H1 (cell line): ENCODE measurements around the gene GPR17. TPM values are rescaled to one million over a fixed set of nuclear protein-coding genes. Genes with fewer than 3 reads are reported as not detected.

Source experiments
- CHD7 ChIP-seq: fragments of 300-600 bp; sonication (generic); IDR thresholded peaks from 2 replicates; pipeline ENCODE4 v1.7.1; 2012; ENCODE audit warnings: low read length, moderate library complexity, mild to moderate bottlenecking, inconsistent platforms; ENCODE audit not compliant: insufficient replicate concordance
- CTCF ChIP-seq, 3 experiments: IDR thresholded peaks; 1 replicate in 2 of 3; 2 replicates in 1 of 3; pipeline versions ENCODE4 v1.5.1 to v1.6.1; 2011; ENCODE audit warnings: low read length in 3 of 3, mild to moderate bottlenecking in 3 of 3, inconsistent platforms in 2 of 3, low read depth in 1 of 3, moderate library complexity in 1 of 3; ENCODE audit not compliant: insufficient read depth in 1 of 3; ENCODE audit errors: control extremely low read depth in 1 of 3
- E2F6 ChIP-seq: IDR thresholded peaks from 2 replicates; pipeline ENCODE4 v1.6.1; 2012; ENCODE audit warnings: inconsistent platforms
- SIRT6 ChIP-seq: IDR thresholded peaks from one replicate; pipeline ENCODE4 v1.7.1; 2012; ENCODE audit warnings: low read length, inconsistent platforms
- SIX5 ChIP-seq: IDR thresholded peaks from 2 replicates; pipeline ENCODE4 v1.6.1; 2011; ENCODE audit warnings: mild to moderate bottlenecking, low read depth, low read length
- SP2 ChIP-seq: IDR thresholded peaks from 2 replicates; pipeline ENCODE4 v1.6.1; 2012; ENCODE audit warnings: mild to moderate bottlenecking, low read length, inconsistent platforms
- SP4 ChIP-seq: IDR thresholded peaks from 2 replicates; pipeline ENCODE4 v1.6.1; 2012; ENCODE audit warnings: low read length, inconsistent platforms
- polyA plus RNA-seq, 7 experiments: library from polyadenylated mRNA; depleted of rRNA in 3 of 7; stranded (reverse) in 5 of 7; unstranded in 2 of 7; fragments of >200 nt in 5 of 7; fragments of 200-250 nt in 2 of 7; gene quantifications; 1 replicate in 5 of 7; 2 replicates in 1 of 7; 4 replicates in 1 of 7; pipeline versions ENCODE4 v1.2.1 to v1.2.3, GENCODE V29; 2011 to 2013; ENCODE audit warnings: missing spikeins in 2 of 7, mixed read lengths in 2 of 7
- total RNA-seq: library from RNA; stranded (reverse); fragmentation: NEBNext Ultra II Directional; extraction: Animal tissue kit (Norgen Biotek cat#: 25700); gene quantifications from 2 replicates; pipeline ENCODE4 v1.2.1, GENCODE V29; 2021

GPR17 gene
- total and polyA plus RNA-seq, 2 of the 8 experiments (the other 6 are each of a cell fraction or from before 2014, with no cell fraction given): 0.03 TPM; not detected in 1

- no peak for TF ChIP-seq CHD7
- no peak for TF ChIP-seq SIRT6
- TF ChIP-seq SIX5: no peak
- TF ChIP-seq SP4: no peak
- TF ChIP-seq SP2: no peak
- peak; percentile 14 to 31 (median 24); a peak in 3 of 4 replicates for TF ChIP-seq CTCF (IDR thresholded peaks at IDR 0.05; ENCODE audit: control extremely low read depth in 1 of 3, insufficient read depth in 1 of 3, low read depth in 1 of 3, low read length in 3 of 3)
- TF ChIP-seq E2F6: peak; percentile 73; the same call in 1 of the 2 replicates
These were observed 55.9 kb downstream of the GPR17 start (continued) for GRCh38 chr2:127701651-127702394.
